ENCODE results near the gene DENND1A. TPM values are rescaled to one million over a fixed set of nuclear protein-coding genes. Genes with fewer than 3 reads are reported as not detected.

DENND1A gene
- total RNA-seq, 1 donor from 2014 or later, result 13.9 TPM

DNA sequence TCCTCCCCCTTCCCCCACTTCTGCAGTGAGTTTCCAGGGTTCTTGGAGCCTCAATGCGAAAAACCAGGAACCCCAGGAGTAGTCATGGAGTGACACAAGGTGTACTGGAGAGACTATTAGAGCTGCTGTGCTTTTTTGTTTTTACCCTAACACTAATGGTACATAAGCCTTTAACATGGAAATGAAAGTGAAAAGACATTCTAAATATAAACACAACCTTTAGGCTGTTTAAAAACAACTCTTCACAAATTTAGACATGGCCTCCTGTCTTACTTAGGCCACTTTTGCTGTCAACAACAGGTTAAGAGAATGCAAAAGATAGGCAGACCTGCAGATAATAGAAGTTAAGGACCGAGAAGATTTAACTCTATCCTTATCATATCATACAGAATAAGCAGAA lies 232.2 kb downstream of the DENND1A start:
- Mint-ChIP-seq H3K4me1 (ENCODE audit: low read depth, unreplicated experiment) (no peaks in the 10 kb centered on the region), H3K4me3 (ENCODE audit: unreplicated experiment) (no peak overlapping the region), H3K27me3 (ENCODE audit: unreplicated experiment) (no peaks in the 10 kb centered on the region), H3K27ac (ENCODE audit: unreplicated experiment) (no peak overlapping the region), H3K36me3 (ENCODE audit: unreplicated experiment) (peaks cover 17% of the 10 kb centered on the region), H3K9me3 (ENCODE audit: unreplicated experiment) (peaks cover 4% of the 10 kb centered on the region)
- TF ChIP-seq CTCF (IDR thresholded peaks at IDR 0.05; ENCODE audit: partially characterized antibody, unreplicated experiment), result no peak
- no peak for DNase-seq

- H3K4me3 Mint-ChIP-seq (ENCODE audit: unreplicated experiment), result no peak overlapping the region
- H3K27me3 Mint-ChIP-seq (ENCODE audit: unreplicated experiment), result no peaks in the 10 kb centered on the region
- TF ChIP-seq CTCF (IDR thresholded peaks at IDR 0.05; ENCODE audit: partially characterized antibody, unreplicated experiment), result no peak
- no peak overlapping the region for H3K27ac Mint-ChIP-seq (ENCODE audit: unreplicated experiment)
- no peaks in the 10 kb centered on the region for H3K4me1 Mint-ChIP-seq (ENCODE audit: low read depth, unreplicated experiment)
- H3K36me3 Mint-ChIP-seq (ENCODE audit: unreplicated experiment), result peaks cover 6% of the 10 kb centered on the region
- no peak for DNase-seq
- H3K9me3 Mint-ChIP-seq (ENCODE audit: unreplicated experiment), result no peaks in the 10 kb centered on the region
Measured at GRCh38 chr9:123696476-123696875, 233.4 kb downstream of the DENND1A start.

- Mint-ChIP-seq H3K4me3 (ENCODE audit: unreplicated experiment) (no peak overlapping the region), H3K4me1 (ENCODE audit: low read depth, unreplicated experiment) (no peaks in the 10 kb centered on the region), H3K36me3 (ENCODE audit: unreplicated experiment) (peaks cover 6% of the 10 kb centered on the region), H3K27ac (ENCODE audit: unreplicated experiment) (no peak overlapping the region), H3K27me3 (ENCODE audit: unreplicated experiment) (no peaks in the 10 kb centered on the region), H3K9me3 (ENCODE audit: unreplicated experiment) (peaks cover 2% of the 10 kb centered on the region)
- TF ChIP-seq CTCF (IDR thresholded peaks at IDR 0.05; ENCODE audit: partially characterized antibody, unreplicated experiment), result no peak
- DNase-seq, result no peak
Measured at GRCh38 chr9:123695386-123695785, 234.5 kb downstream of the DENND1A start.

DNA sequence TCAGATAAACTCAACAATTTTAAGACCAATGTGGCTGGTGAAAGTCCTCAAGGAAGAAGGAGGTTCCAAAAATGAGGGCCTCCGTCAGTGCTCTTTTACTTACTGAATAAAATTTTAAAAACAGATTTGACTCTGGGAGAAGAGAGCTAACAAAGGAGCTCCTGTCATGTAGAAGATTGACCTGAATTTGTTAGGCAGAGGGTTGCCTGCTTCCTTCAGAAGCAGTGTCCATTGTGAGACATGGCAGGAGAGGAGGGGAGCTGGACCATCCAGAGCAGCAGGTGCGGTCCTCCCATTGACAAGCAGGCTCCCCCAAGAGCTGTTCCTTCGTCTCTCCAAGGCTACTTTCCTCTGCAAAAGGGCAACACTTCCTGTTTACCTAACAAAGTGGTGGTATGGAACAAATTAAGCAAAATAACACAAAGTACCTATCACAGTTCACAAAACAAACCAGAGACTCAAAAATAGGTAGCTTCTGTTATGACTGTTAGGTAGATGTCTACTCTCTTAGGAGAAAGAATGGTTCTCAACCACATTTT lies 238.1 kb downstream of the DENND1A start:
- Mint-ChIP-seq H3K27me3 (ENCODE audit: unreplicated experiment) (no peaks in the 10 kb centered on the region), H3K4me1 (ENCODE audit: low read depth, unreplicated experiment) (no peaks in the 10 kb centered on the region), H3K4me3 (ENCODE audit: unreplicated experiment) (no peak overlapping the region), H3K36me3 (ENCODE audit: unreplicated experiment) (peaks cover 6% of the 10 kb centered on the region), H3K9me3 (ENCODE audit: unreplicated experiment) (peaks cover 2% of the 10 kb centered on the region), H3K27ac (ENCODE audit: unreplicated experiment) (no peak overlapping the region)
- no peak for TF ChIP-seq CTCF (IDR thresholded peaks at IDR 0.05; ENCODE audit: partially characterized antibody, unreplicated experiment)
- no peak for DNase-seq

DNA sequence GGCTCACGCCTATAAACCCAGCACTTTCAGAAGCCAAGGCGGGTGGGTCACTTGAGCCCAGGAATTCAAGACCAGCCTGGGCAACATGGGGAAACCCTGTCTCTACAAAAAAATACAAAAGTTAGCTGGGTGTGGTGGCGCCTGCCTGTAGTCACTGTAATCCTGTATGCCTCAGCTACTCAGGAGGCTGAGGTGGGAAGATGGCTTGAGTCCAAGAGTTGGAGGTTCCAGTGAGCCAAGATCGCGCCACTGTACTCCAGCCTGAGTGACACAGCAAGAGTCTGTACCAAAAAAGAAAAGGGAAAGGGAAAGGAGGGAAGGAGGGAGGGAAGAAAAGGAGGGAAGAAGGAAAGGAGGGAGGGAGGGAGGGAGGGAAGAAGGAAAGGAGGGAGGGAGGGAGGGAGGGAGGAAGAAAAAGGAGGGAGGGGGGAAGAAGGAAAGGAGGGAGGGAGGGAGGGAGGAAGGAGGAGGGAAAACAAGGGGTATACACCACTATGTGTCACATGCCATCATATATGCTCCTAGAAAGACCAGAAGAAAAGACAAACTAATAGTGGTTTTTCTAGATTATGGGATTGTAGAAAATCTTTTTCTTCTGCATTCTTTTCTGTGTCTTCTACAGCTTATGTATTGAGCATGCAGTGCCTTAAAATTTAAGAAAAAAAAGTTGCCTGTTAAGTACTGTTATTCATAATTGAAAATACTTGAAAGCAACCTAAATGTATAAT lies 240.1 kb downstream of the DENND1A start:
- no peak for DNase-seq
- Mint-ChIP-seq H3K36me3 (ENCODE audit: unreplicated experiment) (peaks cover 5% of the 10 kb centered on the region), H3K4me1 (ENCODE audit: low read depth, unreplicated experiment) (no peaks in the 10 kb centered on the region), H3K27me3 (ENCODE audit: unreplicated experiment) (no peaks in the 10 kb centered on the region), H3K27ac (ENCODE audit: unreplicated experiment) (no peak overlapping the region), H3K4me3 (ENCODE audit: unreplicated experiment) (no peak overlapping the region), H3K9me3 (ENCODE audit: unreplicated experiment) (peaks cover 2% of the 10 kb centered on the region)
- no peak for TF ChIP-seq CTCF (IDR thresholded peaks at IDR 0.05; ENCODE audit: partially characterized antibody, unreplicated experiment)

Data from glutamatergic neuron (in vitro differentiated cells).